ENCODE data around the gene TMEM143.

TMEM143 gene

DNA sequence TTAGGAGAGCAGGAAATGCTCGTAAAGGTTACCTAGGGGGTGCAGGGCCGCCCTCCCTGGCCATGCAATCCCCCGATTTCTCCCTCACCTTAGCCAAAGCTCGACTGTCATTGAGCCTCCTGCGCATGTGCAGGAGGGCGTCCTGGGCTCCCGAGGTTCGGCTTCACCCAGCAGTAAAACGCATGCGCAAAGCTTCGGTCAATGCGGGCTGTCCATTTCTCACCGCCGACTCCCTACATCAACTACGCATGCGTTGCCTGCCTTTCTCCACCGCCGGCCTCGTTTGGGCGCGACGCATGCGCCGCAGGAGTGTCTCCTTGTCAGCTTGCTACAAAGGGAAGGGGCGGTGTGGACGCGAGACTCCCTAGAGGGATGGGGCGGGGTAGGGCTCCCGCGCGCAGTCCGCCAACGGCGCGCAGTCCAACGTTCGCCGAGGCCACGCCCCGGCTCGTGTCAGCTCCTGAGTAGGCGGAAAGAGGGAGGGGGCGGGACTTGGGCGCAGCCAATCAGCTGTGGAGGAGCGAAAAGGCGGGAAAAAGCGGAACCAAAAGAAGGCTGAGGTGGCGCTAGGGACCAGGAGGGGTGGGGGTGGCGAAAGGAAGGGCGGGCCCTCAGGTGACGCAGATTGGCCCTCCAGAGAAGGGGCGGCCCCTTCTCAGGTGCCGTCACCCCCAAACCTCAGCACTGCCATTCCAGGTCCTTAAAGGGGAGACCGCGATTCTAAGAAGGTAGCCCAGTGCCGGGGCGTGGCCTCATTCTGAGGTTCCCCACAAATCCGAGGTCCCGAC is at the start of gene TMEM143, which contains the start of gene SYNGR4:
TMEM143 (minus strand) TSS at position 131 of the 788 bp plus-strand sequence; CDS start at position 111, 20 bp downstream.
SYNGR4 (plus strand) TSS at position 558 of the 788 bp plus-strand sequence. CDS start 1,476 bp downstream, outside the sequence.
- Histone ChIP-seq H3K27ac (ENCODE audit: low read depth, low read length) (peak within 1 kb of the TSS; percentile 87), H3K9ac (ENCODE audit: low read depth, low read length) (peak within 1 kb of the TSS; percentile 67), H3K9me3 (ENCODE audit: control insufficient read depth, insufficient read depth, low read length) (no peaks in the 10 kb centered on the region), H3K4me3 (ENCODE audit: low read depth, low read length) (peak within 1 kb of the TSS; percentile 69), H3K36me3 (ENCODE audit: control insufficient read depth, insufficient read depth, low read length) (peaks cover 3% of the 10 kb centered on the region; the same call in 1 of the 2 replicates), H3K4me1 (ENCODE audit: control insufficient read depth, insufficient read depth, low read length) (peaks cover 6% of the 10 kb centered on the region), H3K27me3 (ENCODE audit: control insufficient read depth, insufficient read depth, low read length) (no peaks in the 10 kb centered on the region)

GRCh38 chr19:48405850-48406249 is 42.1 kb upstream of the TMEM143 start:
- Histone ChIP-seq H3K27ac (ENCODE audit: low read depth, low read length) (no peak overlapping the region), H3K4me3 (ENCODE audit: low read depth, low read length) (no peak overlapping the region), H3K4me1 (ENCODE audit: control insufficient read depth, insufficient read depth, low read length) (peaks cover 15% of the 10 kb centered on the region), H3K9me3 (ENCODE audit: control insufficient read depth, insufficient read depth, low read length) (no peaks in the 10 kb centered on the region), H3K9ac (ENCODE audit: low read depth, low read length) (no peak overlapping the region), H3K27me3 (ENCODE audit: control insufficient read depth, insufficient read depth, low read length) (no peaks in the 10 kb centered on the region), H3K36me3 (ENCODE audit: control insufficient read depth, insufficient read depth, low read length) (no peaks in the 10 kb centered on the region)

DNA sequence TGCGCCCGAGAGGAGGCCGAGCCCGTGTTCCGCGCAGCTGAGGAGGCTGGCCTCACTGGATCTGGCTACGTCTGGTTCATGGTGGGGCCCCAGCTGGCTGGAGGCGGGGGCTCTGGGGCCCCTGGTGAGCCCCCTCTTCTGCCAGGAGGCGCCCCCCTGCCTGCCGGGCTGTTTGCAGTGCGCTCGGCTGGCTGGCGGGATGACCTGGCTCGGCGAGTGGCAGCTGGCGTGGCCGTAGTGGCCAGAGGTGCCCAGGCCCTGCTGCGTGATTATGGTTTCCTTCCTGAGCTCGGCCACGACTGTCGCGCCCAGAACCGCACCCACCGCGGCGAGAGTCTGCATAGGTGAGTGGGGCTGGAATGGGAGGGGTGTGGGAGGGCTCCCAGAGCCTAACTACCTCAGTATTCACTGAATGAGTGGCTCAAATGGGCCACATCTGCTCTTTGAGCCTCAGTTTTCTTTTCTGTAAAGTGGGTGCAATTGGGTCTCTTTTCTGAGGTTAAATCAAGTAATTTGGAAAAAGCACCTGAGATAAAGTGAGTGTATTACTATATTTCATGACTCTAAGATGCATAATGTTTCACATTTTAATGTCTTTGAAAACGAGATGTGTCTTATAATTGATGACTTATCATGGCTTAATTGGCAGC is 41.4 kb upstream of the TMEM143 start:
- H3K4me1 ChIP-seq (ENCODE audit: control insufficient read depth, insufficient read depth, low read length): peaks cover 20% of the 10 kb centered on the region
- no peaks in the 10 kb centered on the region for H3K27me3 ChIP-seq (ENCODE audit: control insufficient read depth, insufficient read depth, low read length)
- no peak overlapping the region for H3K9ac ChIP-seq (ENCODE audit: low read depth, low read length)
- no peaks in the 10 kb centered on the region for H3K9me3 ChIP-seq (ENCODE audit: control insufficient read depth, insufficient read depth, low read length)
- H3K4me3 ChIP-seq (ENCODE audit: low read depth, low read length): no peak overlapping the region
- no peaks in the 10 kb centered on the region for H3K36me3 ChIP-seq (ENCODE audit: control insufficient read depth, insufficient read depth, low read length)
- H3K27ac ChIP-seq (ENCODE audit: low read depth, low read length): no peak overlapping the region

DNA sequence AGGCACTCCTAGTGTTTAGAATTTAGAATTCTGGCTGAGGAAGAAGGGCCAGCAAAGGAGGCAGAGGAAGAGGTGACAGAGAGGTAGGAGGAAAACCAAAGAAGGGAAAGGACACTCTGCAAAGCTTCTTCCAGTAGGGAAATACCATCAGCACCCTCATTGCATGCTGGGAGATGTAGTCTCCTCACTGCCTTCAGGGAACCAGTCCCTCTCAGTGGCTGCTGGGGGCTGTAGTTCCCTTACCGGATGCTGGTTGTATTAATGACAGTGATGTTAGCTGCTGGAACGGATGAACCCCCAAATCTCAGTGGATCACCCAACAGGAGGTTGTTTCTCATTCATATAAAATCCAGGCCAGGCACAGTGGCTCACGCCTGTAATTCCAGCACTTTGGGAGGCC is 39.9 kb upstream of the TMEM143 start:
- Histone ChIP-seq H3K4me3 (ENCODE audit: low read depth, low read length) (no peak overlapping the region), H3K27me3 (ENCODE audit: control insufficient read depth, insufficient read depth, low read length) (no peaks in the 10 kb centered on the region), H3K36me3 (ENCODE audit: control insufficient read depth, insufficient read depth, low read length) (no peaks in the 10 kb centered on the region), H3K27ac (ENCODE audit: low read depth, low read length) (no peak overlapping the region), H3K4me1 (ENCODE audit: control insufficient read depth, insufficient read depth, low read length) (peaks cover 23% of the 10 kb centered on the region), H3K9me3 (ENCODE audit: control insufficient read depth, insufficient read depth, low read length) (no peaks in the 10 kb centered on the region), H3K9ac (ENCODE audit: low read depth, low read length) (no peak overlapping the region)

- Histone ChIP-seq H3K4me1 (ENCODE audit: control insufficient read depth, insufficient read depth, low read length) (peaks cover 24% of the 10 kb centered on the region), H3K36me3 (ENCODE audit: control insufficient read depth, insufficient read depth, low read length) (no peaks in the 10 kb centered on the region), H3K27ac (ENCODE audit: low read depth, low read length) (no peak overlapping the region), H3K27me3 (ENCODE audit: control insufficient read depth, insufficient read depth, low read length) (peaks cover 19% of the 10 kb centered on the region), H3K9ac (ENCODE audit: low read depth, low read length) (no peak overlapping the region), H3K9me3 (ENCODE audit: control insufficient read depth, insufficient read depth, low read length) (no peaks in the 10 kb centered on the region), H3K4me3 (ENCODE audit: low read depth, low read length) (no peak overlapping the region)
Observed at GRCh38 chr19:48401287-48401686, 37.5 kb upstream of the TMEM143 start.

DNA sequence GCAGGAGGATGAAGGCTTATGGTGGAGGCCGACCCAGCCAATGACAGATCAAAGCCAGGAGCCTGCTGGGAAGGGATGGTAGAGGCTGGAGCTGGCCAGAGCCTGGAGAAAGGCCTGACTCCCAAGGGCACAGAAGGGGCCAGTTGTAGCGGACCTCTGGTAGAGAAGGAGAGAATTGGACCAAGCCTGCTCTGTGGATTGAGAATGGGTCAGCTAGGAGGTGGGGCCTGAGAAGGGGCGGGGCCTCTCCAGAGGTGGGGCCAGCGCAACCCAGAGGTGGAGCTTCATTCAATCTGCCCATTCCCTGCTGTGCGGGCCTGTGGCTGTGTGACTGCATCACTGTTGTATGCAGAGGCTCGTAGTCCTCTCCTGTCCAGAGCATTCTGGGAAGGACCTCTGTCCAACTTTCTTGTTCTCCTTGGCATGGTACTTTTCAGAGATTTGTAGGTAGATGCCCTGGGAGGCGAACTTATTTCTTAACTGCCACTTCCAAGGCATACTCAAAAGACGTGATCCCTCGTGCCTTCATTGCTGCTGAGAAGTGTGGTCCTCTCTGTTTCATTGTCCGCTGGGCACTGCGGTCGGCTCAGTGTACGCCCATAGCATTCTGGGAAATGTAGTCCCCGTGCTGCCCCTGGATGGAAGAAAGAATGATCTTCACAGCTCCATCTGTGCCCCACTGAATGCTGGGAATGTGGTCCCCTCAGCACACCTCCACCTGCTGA is 36.4 kb upstream of the TMEM143 start:
- peak overlapping the region; percentile 44; the same call in 1 of the 2 replicates for H3K9ac ChIP-seq (ENCODE audit: low read depth, low read length)
- H3K27ac ChIP-seq (ENCODE audit: low read depth, low read length): peak overlapping the region; percentile 62

DNA sequence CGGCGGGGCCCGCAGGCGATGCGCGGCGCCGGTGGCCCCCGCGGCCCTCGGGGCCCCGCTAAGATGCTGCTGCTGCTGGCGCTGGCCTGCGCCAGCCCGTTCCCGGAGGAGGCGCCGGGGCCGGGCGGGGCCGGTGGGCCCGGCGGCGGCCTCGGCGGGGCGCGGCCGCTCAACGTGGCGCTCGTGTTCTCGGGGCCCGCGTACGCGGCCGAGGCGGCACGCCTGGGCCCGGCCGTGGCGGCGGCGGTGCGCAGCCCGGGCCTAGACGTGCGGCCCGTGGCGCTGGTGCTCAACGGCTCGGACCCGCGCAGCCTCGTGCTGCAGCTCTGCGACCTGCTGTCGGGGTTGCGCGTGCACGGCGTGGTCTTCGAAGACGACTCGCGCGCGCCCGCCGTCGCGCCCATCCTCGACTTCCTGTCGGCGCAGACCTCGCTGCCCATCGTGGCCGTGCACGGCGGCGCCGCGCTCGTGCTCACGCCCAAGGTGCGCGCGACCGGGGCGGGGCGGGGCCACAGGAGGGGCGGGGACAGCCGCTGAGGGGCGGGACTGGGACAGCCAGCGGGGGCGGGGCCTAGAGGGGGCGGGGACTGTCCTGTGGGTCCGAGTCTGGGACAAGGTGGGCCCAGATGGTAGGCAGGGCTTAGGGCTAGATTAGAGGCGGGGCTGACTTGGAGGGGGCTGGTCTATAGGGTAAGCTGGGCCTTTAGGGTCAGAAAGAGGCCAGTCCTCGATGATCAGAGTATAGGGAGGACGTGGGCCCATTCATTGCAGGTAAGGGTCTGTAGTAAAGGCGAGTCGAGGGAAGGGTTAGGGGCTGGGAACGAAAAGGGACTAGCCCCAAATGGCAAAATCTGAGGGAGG is 34.9 kb upstream of the TMEM143 start:
- Histone ChIP-seq H3K4me3 (ENCODE audit: low read depth, low read length) (peak overlapping the region; percentile 70), H3K27ac (ENCODE audit: low read depth, low read length) (no peak overlapping the region), H3K9ac (ENCODE audit: low read depth, low read length) (peak overlapping the region; percentile 65; the same call in 1 of the 2 replicates)

More for the DNA sequence above, 36.4 kb upstream of the TMEM143 start:
- peak overlapping the region; percentile 53 for H3K4me3 ChIP-seq (ENCODE audit: low read depth, low read length)
- no peaks in the 10 kb centered on the region for H3K36me3 ChIP-seq (ENCODE audit: control insufficient read depth, insufficient read depth, low read length)
- peaks cover 30% of the 10 kb centered on the region for H3K27me3 ChIP-seq (ENCODE audit: control insufficient read depth, insufficient read depth, low read length)
- peaks cover 31% of the 10 kb centered on the region for H3K4me1 ChIP-seq (ENCODE audit: control insufficient read depth, insufficient read depth, low read length)
- no peaks in the 10 kb centered on the region for H3K9me3 ChIP-seq (ENCODE audit: control insufficient read depth, insufficient read depth, low read length)

DNA sequence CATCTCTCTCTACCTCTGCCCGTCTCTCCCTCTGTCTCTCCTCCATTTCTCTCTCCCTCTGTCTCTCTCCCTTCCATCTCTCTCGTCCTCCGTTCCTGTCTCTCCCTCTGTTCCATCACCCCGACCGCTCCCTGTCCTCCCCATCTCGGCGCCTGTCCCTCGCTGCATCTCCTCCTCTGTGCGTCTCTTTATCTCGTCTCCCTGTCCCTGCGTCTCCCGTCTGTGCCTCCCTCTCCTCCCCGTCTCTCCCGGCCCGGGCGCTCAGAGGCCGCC is 34.3 kb upstream of the TMEM143 start:
- Histone ChIP-seq H3K36me3 (ENCODE audit: control insufficient read depth, insufficient read depth, low read length) (no peaks in the 10 kb centered on the region), H3K9ac (ENCODE audit: low read depth, low read length) (peak overlapping the region; percentile 65; the same call in 1 of the 2 replicates), H3K4me3 (ENCODE audit: low read depth, low read length) (peak overlapping the region; percentile 70), H3K9me3 (ENCODE audit: control insufficient read depth, insufficient read depth, low read length) (no peaks in the 10 kb centered on the region), H3K4me1 (ENCODE audit: control insufficient read depth, insufficient read depth, low read length) (peaks cover 39% of the 10 kb centered on the region), H3K27me3 (ENCODE audit: control insufficient read depth, insufficient read depth, low read length) (peaks cover 52% of the 10 kb centered on the region), H3K27ac (ENCODE audit: low read depth, low read length) (no peak overlapping the region)

More for the DNA sequence above, 34.9 kb upstream of the TMEM143 start:
- Histone ChIP-seq H3K27me3 (ENCODE audit: control insufficient read depth, insufficient read depth, low read length) (peaks cover 46% of the 10 kb centered on the region), H3K9me3 (ENCODE audit: control insufficient read depth, insufficient read depth, low read length) (no peaks in the 10 kb centered on the region), H3K4me1 (ENCODE audit: control insufficient read depth, insufficient read depth, low read length) (peaks cover 34% of the 10 kb centered on the region), H3K36me3 (ENCODE audit: control insufficient read depth, insufficient read depth, low read length) (no peaks in the 10 kb centered on the region)

DNA sequence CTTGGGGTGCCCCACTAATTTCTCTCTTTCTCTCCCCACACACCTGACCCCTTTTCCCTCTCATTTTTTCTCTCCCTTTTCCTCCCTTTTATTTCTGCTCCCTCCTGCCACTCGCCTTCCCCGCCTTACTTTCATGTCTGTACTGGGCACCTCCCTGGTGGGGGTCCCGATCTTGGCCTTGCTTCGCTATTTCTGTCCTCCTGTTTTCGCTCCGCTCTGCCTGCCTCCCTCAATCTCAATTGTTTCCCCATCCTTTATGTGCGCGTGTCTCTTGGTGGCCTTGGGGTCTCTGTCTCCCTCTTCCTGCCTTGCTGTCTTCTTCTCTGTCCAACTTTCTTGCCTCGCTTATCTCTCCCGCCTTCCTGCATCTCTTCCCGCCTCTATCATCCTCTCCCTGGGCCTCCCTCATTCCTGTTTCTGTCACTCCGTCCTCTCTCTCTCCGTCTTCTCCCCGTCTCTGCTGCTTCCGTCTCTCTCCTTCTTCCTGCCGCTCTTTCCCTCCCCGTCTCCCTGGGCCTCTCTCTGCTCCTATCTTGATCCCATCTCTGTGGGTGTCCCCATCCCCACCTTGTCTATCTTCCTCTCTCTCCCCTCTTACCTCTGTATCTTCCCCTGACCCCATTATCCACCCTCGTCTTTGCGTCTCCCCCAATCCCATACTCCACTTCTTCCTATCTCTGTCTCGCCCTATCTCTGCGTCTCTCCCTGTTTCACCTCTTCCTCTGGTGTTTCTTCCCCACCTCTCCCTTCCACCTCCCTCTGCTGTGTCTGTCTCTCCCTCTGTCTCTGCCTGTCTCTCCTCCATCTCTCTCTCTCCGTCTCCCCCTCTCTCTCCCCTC is 33.7 kb upstream of the TMEM143 start:
- Histone ChIP-seq H3K27me3 (ENCODE audit: control insufficient read depth, insufficient read depth, low read length) (peaks cover 57% of the 10 kb centered on the region), H3K9me3 (ENCODE audit: control insufficient read depth, insufficient read depth, low read length) (no peaks in the 10 kb centered on the region), H3K9ac (ENCODE audit: low read depth, low read length) (no peak overlapping the region), H3K27ac (ENCODE audit: low read depth, low read length) (no peak overlapping the region), H3K36me3 (ENCODE audit: control insufficient read depth, insufficient read depth, low read length) (no peaks in the 10 kb centered on the region), H3K4me3 (ENCODE audit: low read depth, low read length) (peak overlapping the region; percentile 70), H3K4me1 (ENCODE audit: control insufficient read depth, insufficient read depth, low read length) (peaks cover 39% of the 10 kb centered on the region)

DNA sequence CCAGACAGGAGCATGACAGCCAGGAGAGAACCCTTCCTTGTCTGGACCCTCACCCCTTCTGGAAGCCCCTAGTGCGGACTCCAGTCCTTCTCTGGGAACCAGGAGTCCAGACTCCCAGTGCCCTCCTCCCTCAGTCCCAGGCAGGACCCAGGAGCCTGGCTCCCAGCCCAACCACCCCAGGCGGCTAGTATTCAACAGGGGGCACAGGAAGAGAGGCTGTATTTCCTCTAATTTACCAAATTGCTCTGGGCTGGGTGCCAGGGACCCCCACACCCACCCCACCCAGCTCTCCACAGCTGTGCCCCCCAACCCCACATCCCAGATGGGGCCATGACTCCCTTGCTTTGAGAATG is 33.1 kb upstream of the TMEM143 start:
- Histone ChIP-seq H3K27ac (ENCODE audit: low read depth, low read length) (no peak overlapping the region), H3K36me3 (ENCODE audit: control insufficient read depth, insufficient read depth, low read length) (no peaks in the 10 kb centered on the region), H3K4me1 (ENCODE audit: control insufficient read depth, insufficient read depth, low read length) (peaks cover 39% of the 10 kb centered on the region), H3K4me3 (ENCODE audit: low read depth, low read length) (no peak overlapping the region), H3K9me3 (ENCODE audit: control insufficient read depth, insufficient read depth, low read length) (no peaks in the 10 kb centered on the region), H3K27me3 (ENCODE audit: control insufficient read depth, insufficient read depth, low read length) (peaks cover 57% of the 10 kb centered on the region), H3K9ac (ENCODE audit: low read depth, low read length) (no peak overlapping the region)

Measured in HUES48 (cell line).